DND-41 (cell line): Measurements from ENCODE around the gene KMT2B.

ENCODE experiments used
- CTCF ChIP-seq: IDR thresholded peaks from 2 replicates; pipeline ENCODE4 v1.5.1; 2012; ENCODE audit warnings: borderline replicate concordance, low read length, moderate library complexity, mild to moderate bottlenecking; ENCODE audit not compliant: poor library complexity, severe bottlenecking; ENCODE audit errors: extremely low read depth
- EZH2 ChIP-seq: IDR thresholded peaks from 3 replicates; pipeline ENCODE4 v1.6.1; 2012; ENCODE audit warnings: borderline replicate concordance, low read depth, mild to moderate bottlenecking, moderate library complexity, low read length, inconsistent platforms; ENCODE audit not compliant: severe bottlenecking

- TF ChIP-seq CTCF (no peak), EZH2 (no peak)
Observed at GRCh38 chr19:35689836-35690235, 28.0 kb upstream of the KMT2B start.
